Astrocyte of the hippocampus (primary cell): ENCODE results near the gene DOLK.
"Not testable (repeated sequence)": the region's sequence is repeated elsewhere in the genome, so short reads cannot be mapped to it uniquely, and the experiment has no call there.

Experiments
- DNase-seq: peaks from one replicate; pipeline ENCODE4 v3.0.0; 2011; ENCODE audit warnings: low read depth, low spot score

The DOLK gene

DNA sequence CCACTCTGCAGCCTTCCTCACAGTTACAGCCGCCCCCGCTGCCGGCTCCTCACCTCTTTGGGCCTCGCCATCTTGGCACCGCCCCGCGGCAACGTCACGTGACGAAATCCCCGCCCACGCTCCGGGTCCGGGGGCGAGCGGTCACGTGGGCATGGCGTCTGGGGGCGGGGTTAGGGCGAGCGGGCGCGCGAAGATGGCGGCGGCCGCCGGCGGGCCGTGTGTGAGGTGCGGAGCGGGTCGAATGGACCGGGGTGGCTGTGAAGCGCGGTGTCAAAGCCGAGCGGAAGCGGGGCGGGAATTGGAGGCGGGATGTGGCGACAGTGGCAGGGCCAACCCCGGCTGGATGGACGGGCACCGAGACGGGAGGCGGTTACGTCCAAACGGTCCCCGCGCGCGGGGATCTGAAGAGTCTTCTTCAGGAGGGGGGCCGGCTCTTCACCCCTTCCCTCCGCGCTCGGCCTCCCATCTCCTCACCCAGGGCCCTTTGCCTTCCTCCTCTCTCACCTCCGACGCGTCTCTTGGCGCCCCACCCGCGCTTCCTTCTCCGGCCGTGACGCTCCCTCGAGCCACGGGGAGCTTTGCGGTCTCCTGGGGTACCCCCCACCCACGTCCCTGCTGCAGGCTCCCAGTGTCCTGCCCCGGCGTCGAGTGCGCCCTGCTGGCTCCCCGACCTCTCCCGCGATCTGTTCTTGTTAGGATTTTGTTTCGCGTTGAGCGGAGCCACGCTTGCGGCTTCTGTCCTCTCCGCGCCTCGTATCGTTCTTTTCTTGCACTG lies at the start of gene DOLK, which contains the start of gene NUP188:
Gene DOLK, minus strand, starts transcription at position 77 of the 775 bp plus-strand sequence. CDS start 300 bp downstream, outside the sequence.
Gene NUP188, plus strand, starts transcription at position 173 of the 775 bp plus-strand sequence. Its CDS starts 21 bp downstream, at position 194.
- peak; percentile 98 for DNase-seq

DNA sequence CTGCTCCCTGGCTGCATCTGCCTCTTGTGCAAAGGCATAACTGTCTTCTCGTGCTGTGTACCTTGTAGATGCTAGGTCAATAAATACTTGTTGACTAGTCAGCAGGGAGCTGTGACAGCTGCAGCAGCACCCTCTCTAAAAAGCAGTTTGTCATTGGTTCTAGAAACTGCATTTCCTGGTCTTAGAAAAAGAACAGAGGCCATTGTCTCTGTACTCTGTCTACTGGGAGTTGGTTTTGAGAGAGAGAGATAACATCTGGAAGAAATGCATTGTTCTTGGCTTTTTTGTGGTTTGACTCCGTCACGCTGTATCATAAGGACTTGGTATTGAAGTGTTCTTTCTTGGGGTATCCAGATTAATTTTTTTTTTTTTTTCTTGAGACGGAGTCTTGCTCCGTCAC lies 48.4 kb upstream of the DOLK start:
- no peak for DNase-seq

DNA sequence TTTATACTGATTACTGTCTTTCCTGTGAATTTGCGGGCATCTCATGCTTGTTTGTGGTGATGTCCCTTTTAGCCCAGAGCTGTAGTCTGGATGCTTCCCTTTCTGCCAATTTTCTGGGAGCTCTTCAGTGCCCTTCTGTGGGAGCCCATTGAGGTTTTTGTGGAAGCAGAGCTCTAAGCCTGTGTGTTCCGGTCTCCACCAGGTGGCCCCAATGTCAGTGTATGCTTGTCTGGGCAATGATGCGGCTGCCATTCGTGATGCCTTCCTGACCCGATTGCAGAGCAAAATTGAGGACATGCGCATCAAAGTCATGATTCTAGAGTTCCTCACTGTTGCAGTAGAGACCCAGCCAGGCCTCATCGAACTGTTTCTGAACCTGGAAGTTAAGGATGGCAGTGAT lies 45.6 kb upstream of the DOLK start:
- no peak for DNase-seq

DNA sequence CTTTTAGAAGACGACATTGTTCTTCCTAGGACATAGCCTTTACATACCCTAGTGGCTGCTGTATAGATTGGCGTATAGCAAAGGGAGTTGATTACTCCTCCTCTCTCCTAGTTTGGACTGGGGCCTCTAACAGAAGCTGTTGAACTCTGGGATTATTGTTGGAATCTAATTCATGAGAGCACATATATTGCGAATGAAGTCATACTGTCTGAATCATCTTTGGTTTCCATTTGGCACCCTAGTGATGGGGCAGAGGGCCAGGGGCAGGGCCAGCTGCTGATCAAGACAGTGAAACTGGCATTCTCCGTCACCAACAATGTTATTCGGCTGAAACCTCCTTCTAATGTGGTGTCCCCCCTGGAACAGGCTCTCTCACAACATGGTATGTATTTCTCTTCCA lies 40.4 kb upstream of the DOLK start:
- peak; percentile 95 for DNase-seq

DNA sequence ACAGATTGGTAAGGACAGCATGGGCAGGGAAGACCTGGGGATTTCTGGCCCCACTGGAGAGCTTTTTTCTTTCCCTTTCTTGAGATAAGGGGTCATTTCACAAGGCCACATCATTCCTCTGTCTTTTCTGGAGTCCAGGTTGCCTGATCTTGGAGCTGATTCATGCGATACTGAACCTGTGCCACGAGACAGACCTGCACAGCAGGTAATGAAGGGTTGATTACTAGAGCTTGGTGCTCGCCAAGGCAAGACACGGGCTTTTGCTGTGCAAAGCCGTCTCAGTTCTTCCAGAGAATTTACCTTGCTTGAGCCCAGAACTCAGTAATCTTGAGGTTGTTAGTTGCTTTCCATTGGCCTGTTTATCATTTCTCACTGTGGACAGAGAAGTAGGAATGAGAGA lies 39.3 kb upstream of the DOLK start:
- DNase-seq = no peak

DNA sequence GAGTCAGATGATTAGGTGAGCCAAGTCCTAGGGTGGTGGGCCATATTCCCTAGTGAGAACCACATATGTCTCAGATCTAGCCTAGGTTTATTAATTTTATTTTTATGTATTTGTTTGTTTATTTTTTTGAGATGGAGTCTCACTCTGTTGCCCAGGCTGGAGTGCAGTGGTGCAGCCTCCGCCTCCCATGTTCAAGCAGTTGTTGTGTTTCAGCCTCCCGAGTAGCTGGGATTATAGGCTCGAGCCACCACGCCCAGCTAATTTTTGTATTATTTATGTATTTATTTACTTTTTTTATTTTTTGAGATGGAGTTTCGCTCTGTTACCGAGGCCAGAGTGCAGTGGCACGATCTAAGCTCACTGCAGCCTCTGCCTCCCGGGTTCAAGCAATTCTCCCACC lies 36.1 kb upstream of the DOLK start:
- no peak for DNase-seq

DNA sequence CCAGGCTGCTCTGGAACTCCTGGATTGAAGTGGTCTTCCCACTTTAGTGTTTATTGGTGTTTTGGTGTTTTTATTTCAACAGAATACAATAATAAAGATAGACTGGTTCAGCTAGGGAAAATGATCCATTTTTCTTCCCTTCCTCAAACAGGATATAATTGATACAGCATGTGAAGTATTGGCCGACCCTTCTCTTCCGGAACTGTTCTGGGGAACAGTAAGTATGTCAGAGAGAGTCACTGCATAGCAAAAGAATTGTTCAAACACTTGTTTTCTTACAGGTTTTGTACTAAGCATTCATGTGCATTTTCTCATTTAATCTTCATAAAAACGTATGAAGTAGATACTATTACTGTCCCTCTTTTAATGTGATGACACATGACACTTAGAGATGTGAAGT lies 31.7 kb upstream of the DOLK start:
- no peak for DNase-seq

DNA sequence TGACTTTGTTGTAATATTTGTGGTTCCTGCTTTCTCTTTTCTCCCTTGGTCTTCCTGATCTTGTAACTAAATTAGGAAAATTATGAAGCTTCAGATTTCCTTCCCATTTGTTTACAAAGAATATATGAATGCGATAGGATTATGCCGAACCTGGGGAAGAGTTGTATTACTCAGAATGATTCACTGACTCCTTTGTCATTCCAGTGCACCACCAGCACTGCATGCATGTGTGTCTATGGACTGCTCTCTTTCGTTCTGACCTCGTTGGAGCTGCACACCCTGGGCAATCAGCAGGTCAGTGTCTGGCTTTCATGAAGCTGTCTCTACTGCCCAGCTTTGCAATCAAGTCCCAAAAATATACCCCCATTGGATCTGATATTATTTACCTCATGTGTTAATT lies 25.6 kb upstream of the DOLK start:
- DNase-seq = peak; percentile 61

DNA sequence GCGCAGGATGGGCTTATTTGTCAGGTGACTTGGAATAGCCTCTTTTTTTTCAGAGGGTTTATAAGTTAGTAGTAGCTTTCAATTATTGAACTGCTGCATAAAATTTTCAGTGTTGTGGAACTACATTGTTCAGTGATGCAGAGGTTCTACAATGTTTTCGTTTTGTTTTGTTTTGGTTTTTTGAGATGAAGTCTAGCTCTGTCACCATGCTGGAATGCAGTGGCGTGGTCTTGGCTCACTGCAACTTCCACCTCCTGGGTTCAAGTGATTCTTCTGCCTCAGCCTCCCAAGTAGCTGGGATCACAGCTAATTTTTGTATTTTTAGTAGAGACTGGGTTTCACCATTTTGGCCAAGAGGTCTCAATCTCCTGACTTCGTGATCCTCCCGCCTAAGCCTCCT lies 22.1 kb upstream of the DOLK start:
- DNase-seq = peak; percentile 63

DNA sequence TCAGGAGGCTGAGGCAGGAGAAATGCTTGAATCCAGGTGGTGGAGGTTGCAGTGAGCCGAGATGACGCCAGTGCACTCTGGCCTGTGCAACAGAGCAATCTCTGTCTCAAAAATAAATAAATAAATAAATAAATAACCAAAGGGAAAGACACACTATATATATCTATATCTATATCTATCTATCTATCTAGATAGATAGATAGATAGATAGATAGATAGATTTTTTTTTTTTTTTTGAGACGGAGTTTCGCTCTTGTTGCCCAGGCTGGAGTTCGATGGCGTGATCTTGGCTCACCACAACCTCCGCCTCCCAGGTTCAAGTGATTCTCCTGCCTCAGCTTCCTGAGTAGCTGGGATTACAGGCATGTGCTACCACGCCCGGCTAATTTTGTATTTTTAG lies 14.0 kb upstream of the DOLK start:
- not testable (repeated sequence) for DNase-seq

DNA sequence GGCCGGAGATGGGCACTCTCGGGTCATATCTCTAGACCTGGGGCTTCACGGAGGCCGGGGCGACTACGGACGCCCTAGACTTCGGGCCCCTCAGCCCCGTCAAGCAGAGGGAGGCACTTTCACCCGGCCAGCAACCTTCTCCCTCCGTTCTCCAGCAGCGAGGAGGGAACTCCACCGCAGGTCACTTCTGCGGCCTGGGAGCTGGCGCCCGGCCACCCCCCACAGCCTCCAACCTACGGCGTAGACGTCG lies 201 bp downstream of the DOLK start:
- no peak for DNase-seq

DNA sequence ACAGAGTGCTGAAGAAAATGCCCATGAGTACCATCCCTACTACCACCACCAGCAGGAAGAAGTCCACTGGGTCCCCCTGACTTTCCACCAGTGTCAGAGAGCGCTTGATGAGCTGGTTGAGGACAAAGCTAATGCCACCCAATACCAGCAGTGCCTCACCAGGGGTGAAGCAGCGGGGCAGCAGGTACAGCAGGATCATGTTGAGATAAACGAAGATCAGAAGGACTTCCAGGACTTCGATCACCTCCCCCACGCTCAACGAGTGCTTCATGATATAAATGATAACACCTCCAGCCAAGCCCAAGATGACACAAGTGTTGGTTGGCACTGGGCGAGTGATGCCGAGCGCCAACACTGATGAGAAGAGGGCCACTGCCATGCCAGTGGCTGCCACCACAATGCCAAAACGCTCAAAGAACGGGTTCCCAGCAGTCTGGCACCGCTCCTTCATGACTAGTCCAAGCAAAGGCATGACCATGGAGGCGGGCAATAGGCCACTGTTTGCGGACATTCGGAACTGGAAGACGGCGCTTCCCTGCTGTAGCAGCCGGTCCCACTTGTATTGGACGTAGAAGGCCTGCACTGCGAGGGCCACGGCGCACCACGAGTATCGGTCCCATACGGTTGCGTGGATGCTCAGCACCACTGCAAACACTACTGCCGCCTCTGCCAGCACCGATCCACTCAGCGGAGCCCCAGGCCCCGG lies 679 bp downstream of the DOLK start:
- DNase-seq = peak; percentile 56

DNA sequence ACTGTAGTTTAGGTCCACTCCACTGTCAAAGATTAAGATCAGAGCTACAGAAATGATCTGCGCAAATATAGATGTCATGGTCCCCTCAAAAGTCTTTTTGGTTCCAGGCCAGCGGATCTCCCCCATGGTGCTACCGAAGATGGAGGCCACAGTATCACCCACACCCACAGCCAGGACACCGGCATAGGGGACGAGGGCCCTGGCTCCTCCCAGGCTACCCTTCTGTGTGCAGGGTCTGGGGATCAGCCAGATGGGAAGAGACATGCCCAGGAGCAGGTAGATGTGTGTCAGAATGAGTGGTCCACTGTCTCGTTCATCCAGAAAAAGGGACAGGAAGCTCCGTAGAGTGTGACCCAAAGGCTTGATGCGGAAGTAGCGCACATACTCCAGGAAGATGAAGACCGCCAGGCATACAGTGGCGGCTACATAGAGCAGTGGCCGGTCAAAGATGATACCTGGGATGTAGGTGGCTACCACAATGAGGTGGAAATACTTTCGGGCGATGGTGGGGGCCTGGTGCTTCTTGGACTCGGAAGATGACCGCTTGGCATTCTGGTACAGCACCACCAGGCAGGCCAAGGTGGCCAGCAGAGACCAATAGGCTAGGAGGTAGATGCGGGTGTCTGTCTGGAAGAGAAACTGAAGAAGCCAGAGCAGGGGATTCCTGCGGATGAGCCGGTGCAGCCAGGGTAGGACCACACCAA lies 1.5 kb downstream of the DOLK start:
- DNase-seq = no peak

DNA sequence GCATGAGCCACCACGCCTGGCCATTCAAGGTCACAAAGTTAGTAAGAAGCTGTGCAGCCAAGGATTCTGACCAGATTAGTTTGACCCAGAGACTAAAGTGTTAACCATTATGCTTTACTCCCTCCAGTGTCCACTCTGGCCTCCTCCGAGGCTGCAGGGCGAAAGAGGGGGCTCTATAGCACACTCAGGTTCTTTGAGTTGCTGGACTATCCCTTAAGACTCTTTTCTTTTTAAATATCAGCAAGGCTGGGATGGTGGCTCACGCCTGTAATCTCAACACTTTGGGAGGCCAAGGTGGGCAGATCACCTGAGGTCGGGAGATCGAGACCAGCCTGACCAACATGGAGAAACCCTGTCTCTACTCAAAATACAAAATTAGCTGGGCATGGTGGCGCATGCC lies 2.4 kb downstream of the DOLK start:
- DNase-seq = not testable (repeated sequence)

DNA sequence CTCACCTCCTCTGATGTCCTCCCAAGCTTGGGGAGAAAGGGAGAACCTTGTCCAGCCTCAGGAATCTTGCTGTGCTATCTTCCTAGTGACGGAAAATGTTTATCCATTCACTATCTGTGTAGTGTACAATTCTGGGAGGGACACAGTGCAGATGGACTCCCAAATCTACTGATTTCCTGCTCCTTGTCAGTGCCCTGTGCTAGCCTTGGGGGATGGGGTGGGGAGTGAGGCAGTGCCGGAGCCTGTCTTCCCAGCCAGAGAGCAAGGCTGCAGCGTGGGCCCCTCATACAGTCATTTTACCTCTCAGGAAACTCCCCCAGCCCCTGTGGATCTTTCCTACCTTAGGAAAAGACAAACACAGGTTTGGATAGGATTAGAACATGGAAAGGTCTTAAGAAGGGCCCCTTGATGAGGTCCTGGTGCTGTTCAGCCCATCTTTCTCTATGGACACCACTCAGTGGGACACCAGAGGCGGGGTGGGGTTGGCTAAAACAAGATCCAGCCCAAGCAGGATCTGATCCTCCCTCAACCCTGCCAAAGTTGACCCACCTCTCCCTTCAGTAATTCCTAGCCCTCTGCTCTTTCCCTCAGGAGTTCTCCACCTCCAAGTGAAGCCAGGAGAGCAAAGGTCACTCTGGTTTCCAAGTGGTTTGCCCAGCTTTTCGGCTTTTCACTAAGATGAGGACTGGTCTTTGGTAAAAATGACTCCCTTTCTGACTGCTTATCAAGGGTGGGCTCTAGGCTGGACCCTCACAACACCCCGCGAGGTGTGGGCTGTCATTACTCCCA lies 3.4 kb downstream of the DOLK start:
- no peak for DNase-seq

DNA sequence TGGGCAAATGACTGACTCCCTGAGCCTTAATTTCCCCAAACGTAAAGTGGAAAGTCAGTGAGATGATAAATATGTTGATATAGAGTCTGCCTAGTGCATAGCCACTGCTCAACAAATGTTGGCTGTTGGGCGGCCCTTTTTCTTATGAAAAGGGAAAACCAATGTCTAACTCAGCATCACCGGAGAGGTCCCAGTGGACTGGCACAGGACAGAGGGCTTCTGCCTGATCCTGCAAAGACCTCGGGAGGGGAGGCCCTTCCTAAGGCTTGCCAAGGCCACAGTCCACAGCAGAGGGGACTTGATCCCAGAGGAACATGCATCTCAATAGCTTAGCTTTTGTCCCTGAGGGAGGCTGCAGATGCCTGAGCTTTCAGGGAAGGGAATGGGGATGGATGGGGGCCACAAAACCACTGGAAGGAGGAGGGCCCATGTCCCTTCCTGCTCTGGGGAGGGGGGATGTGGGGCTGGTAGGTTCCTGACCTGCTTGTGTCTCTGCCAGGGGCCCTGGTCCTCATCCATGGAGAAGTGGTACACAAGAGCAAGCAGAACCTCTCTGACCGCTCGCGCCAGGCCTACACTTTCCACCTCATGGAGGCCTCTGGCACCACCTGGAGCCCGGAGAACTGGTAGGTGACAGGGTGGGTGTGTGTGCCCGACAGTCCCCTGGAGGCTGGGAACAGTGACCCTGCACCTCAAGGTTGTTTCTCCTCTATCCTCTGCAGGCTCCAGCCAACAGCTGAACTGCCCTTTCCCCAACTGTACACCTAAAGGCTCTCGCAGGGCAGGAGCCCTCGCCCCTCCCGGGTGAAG lies 6.3 kb downstream of the DOLK start:
- DNase-seq = no peak

DNA sequence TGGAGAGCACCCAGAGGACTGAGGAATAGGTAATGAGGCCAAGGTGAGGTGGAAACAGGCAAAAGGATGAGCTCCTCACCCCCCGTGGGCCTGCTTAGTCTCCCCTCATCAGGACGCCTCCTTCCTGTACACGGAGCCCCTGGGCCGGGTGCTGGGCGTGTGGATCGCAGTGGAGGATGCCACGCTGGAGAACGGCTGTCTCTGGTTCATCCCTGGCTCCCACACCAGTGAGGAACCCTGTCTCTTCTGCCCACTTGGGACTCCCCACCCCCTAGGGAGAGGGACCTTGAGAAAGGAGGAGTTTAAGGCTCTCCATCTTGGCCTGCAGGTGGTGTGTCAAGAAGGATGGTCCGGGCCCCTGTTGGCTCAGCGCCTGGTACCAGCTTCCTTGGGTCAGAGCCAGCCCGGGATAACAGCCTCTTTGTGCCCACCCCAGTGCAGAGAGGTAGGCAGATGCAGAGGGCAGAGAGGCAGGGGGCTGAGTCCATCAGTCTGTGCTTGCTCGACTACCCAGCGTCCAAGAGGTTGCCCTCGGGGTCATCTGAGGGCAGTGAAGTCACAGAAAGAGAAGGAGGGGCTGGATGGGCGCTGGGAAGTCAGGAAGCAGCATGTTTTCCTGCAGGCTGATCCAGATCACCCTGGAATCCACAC lies 7.0 kb downstream of the DOLK start:
- no peak for DNase-seq

DNA sequence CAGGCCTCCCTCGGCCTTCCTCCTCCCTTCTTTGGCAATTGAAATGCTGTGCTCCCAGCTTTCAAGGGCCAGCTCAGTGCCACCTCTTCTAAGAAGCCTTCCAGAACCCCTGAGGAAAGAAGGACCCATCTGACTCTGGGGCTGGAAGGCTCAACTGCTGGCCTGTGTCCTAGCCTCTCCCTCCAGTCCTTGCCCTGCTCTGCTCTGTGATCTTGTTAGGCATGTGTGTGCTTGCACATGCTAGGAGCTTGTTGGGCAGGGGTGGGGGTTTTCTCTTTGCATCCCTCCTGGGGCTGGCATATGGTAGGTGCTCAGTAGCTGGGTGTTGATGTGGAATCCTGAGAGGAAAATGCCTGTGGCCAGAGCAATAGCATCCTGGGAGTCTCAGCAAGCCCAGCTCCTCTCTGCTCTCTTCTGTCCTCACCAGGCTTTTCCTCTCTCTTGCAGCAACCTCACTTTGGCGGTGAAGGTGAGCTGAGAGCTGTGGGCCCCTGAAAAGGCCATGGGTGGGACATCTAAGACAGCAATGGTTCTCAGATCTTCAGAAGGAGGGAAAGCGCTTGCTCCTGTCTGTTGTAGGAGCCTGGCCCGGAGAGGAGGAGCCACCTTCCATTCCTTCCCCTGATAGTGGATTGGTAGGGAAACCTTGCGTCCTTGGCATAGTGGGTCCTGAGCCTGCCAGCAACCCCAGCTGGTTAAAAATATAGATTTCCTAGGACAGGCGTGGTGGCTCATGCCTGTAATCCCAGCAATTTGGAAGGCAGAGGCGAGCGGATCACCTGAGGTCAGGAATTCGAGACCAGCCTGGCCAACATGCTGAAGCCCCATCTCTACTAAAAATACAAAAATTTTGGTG lies 9.9 kb downstream of the DOLK start:
- no peak for DNase-seq

DNA sequence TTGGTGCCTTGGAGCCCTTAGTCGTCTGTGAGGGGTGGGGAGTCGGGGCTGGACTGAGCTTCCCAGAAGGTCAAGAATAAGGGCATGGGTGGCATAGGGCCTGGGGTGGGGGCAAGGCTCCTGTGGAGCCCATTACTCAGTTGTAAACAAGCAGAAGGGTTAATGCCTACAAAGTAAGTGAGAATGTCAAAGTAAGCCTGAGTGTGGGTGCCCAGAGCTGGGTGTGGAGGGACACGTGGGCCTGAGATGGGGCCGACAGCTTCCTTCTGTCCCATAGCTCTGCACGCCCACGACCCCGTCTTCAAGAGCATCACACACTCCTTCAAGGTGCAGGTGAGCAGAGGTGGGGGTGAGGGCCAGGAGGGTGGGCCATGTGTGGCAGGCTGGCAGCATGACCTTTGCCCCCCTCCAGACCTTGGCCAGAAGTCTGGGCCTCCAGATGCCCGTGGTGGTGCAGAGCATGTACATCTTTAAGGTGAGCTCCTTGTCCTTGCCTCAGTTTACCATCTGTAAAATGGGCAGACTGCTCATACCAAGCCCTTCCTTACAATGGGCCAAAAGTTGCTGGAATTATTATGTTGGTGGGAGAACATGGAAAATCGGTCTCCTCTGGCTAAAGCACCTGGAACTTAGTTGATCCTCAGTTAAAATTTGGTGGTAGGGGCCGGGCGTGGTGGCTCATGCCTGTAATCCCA lies 11.1 kb downstream of the DOLK start:
- DNase-seq = no peak
